Measurements from ENCODE around the gene NVL.

DNA sequence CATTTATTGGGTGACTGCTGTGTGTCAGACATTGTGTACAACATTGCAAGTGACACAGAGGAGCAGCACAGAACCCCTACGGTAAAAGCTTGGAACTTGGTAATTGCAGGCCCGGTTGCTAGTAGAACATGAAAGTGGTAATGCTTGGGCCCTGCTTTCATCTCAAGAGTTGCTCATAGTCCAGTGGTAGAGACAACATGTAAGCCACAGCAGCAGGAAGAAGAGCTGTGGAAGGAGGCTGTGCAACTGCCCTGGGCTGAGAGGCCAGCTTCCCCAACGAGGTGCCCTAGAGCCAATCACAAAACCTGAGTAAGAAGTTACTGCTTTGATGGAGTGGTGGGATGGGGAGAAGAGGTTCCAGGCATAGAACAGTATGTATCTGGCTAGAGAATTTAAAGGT lies 45.1 kb upstream of the NVL start:
- TF ChIP-seq, protein P1, sequence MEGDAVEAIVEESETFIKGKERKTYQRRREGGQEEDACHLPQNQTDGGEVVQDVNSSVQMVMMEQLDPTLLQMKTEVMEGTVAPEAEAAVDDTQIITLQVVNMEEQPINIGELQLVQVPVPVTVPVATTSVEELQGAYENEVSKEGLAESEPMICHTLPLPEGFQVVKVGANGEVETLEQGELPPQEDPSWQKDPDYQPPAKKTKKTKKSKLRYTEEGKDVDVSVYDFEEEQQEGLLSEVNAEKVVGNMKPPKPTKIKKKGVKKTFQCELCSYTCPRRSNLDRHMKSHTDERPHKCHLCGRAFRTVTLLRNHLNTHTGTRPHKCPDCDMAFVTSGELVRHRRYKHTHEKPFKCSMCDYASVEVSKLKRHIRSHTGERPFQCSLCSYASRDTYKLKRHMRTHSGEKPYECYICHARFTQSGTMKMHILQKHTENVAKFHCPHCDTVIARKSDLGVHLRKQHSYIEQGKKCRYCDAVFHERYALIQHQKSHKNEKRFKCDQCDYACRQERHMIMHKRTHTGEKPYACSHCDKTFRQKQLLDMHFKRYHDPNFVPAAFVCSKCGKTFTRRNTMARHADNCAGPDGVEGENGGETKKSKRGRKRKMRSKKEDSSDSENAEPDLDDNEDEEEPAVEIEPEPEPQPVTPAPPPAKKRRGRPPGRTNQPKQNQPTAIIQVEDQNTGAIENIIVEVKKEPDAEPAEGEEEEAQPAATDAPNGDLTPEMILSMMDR (IDR thresholded peaks at IDR 0.05), result no peak
- TF ChIP-seq, protein P2, sequence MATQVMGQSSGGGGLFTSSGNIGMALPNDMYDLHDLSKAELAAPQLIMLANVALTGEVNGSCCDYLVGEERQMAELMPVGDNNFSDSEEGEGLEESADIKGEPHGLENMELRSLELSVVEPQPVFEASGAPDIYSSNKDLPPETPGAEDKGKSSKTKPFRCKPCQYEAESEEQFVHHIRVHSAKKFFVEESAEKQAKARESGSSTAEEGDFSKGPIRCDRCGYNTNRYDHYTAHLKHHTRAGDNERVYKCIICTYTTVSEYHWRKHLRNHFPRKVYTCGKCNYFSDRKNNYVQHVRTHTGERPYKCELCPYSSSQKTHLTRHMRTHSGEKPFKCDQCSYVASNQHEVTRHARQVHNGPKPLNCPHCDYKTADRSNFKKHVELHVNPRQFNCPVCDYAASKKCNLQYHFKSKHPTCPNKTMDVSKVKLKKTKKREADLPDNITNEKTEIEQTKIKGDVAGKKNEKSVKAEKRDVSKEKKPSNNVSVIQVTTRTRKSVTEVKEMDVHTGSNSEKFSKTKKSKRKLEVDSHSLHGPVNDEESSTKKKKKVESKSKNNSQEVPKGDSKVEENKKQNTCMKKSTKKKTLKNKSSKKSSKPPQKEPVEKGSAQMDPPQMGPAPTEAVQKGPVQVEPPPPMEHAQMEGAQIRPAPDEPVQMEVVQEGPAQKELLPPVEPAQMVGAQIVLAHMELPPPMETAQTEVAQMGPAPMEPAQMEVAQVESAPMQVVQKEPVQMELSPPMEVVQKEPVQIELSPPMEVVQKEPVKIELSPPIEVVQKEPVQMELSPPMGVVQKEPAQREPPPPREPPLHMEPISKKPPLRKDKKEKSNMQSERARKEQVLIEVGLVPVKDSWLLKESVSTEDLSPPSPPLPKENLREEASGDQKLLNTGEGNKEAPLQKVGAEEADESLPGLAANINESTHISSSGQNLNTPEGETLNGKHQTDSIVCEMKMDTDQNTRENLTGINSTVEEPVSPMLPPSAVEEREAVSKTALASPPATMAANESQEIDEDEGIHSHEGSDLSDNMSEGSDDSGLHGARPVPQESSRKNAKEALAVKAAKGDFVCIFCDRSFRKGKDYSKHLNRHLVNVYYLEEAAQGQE (IDR thresholded peaks at IDR 0.05), result no peak

Measured in A549 (cell line).